Measurements from ENCODE around the gene TSPAN5.

TSPAN5 gene

GRCh38 chr4:98673288-98673644, 14.9 kb upstream of the TSPAN5 start:
- no peak for DNase-seq (ENCODE audit: low read depth)

GRCh38 chr4:98672583-98673287, 14.3 kb upstream of the TSPAN5 start:
- DNase-seq (ENCODE audit: low read depth) = no peak

- no peak for DNase-seq (ENCODE audit: low read depth)
Observed at GRCh38 chr4:98671131-98671530, 12.7 kb upstream of the TSPAN5 start.

GRCh38 chr4:98670186-98670585, 11.8 kb upstream of the TSPAN5 start:
- no peak for DNase-seq (ENCODE audit: low read depth)

- no peak for DNase-seq (ENCODE audit: low read depth)
Observed at GRCh38 chr4:98669577-98669976, 11.2 kb upstream of the TSPAN5 start.

GRCh38 chr4:98664959-98665358, 6.5 kb upstream of the TSPAN5 start:
- no peak for DNase-seq (ENCODE audit: low read depth)

- peak; percentile 46 for DNase-seq (ENCODE audit: low read depth)
Observed at GRCh38 chr4:98663226-98664006, 5.0 kb upstream of the TSPAN5 start.

GRCh38 chr4:98662626-98663225, 4.3 kb upstream of the TSPAN5 start:
- no peak for DNase-seq (ENCODE audit: low read depth)

GRCh38 chr4:98662055-98662453, 3.6 kb upstream of the TSPAN5 start:
- no peak for DNase-seq (ENCODE audit: low read depth)

- no peak for DNase-seq (ENCODE audit: low read depth)
Observed at GRCh38 chr4:98661371-98662054, 3.1 kb upstream of the TSPAN5 start.

- no peak for DNase-seq (ENCODE audit: low read depth)
Observed at GRCh38 chr4:98659741-98660462, 1.5 kb upstream of the TSPAN5 start.

GRCh38 chr4:98659106-98659592, 738 bp upstream of the TSPAN5 start:
- no peak for DNase-seq (ENCODE audit: low read depth)

GRCh38 chr4:98657531-98658286, 702 bp downstream of the TSPAN5 start:
- DNase-seq (ENCODE audit: low read depth) = peak; percentile 15

GRCh38 chr4:98656886-98657285, 1.5 kb downstream of the TSPAN5 start:
- DNase-seq (ENCODE audit: low read depth) = no peak

- DNase-seq (ENCODE audit: low read depth) = no peak
Observed at GRCh38 chr4:98656443-98656842, 2.0 kb downstream of the TSPAN5 start.

- DNase-seq (ENCODE audit: low read depth) = no peak
Observed at GRCh38 chr4:98653890-98654867, 4.2 kb downstream of the TSPAN5 start.

GRCh38 chr4:98652996-98653395, 5.4 kb downstream of the TSPAN5 start:
- no peak for DNase-seq (ENCODE audit: low read depth)

- DNase-seq (ENCODE audit: low read depth) = no peak
Observed at GRCh38 chr4:98648602-98649001, 9.8 kb downstream of the TSPAN5 start.

GRCh38 chr4:98646422-98646821, 12.0 kb downstream of the TSPAN5 start:
- DNase-seq (ENCODE audit: low read depth) = no peak

- DNase-seq (ENCODE audit: low read depth) = no peak
Observed at GRCh38 chr4:98645527-98645926, 12.9 kb downstream of the TSPAN5 start.
